Kidney (tissue), 14 donors: ENCODE measurements around the gene HILPDA. TPM values are rescaled to one million over a fixed set of nuclear protein-coding genes. Genes with fewer than 3 reads are reported as not detected.

Source experiments
- DNase-seq, 5 donors: peaks; one replicate each; pipeline ENCODE4 v3.0.0-alpha.2; 2013 to 2020
- FAIRE-seq: peaks from 2 replicates; lab custom pipeline; 2012; peaks lifted over from hg19 to GRCh38; lab: Jason Lieb, UNC
- H3K27ac ChIP-seq, 2 donors: one replicate each; pipeline ENCODE4 v1.7.0; 2013; ENCODE audit warnings: low read depth in 2 of 2, low read length in 2 of 2, inconsistent platforms in 1 of 2
- H3K27me3 ChIP-seq: one replicate; pipeline ENCODE4 v1.7.1; 2013; ENCODE audit warnings: low read length, inconsistent platforms; ENCODE audit not compliant: control insufficient read depth, insufficient read depth
- H3K36me3 ChIP-seq, 3 donors: one replicate each; pipeline versions ENCODE4 v1.7.0 to v1.7.1; 2013; ENCODE audit warnings: low read length in 3 of 3, control low read depth in 1 of 3, inconsistent platforms in 1 of 3; ENCODE audit not compliant: insufficient read depth in 3 of 3, control insufficient read depth in 2 of 3
- H3K4me1 ChIP-seq, 3 donors: one replicate each; pipeline versions ENCODE4 v1.7.0 to v1.7.1; 2013; ENCODE audit warnings: low read length in 3 of 3, inconsistent platforms in 1 of 3, low read depth in 1 of 3; ENCODE audit not compliant: control insufficient read depth in 2 of 3, insufficient read depth in 2 of 3
- H3K4me3 ChIP-seq, 3 donors: one replicate each; pipeline versions ENCODE4 v1.7.0 to v1.8.1; 2013; ENCODE audit warnings: low read length in 3 of 3, control low read depth in 1 of 3, inconsistent platforms in 1 of 3
- H3K9ac ChIP-seq, 3 donors: one replicate each; pipeline versions ENCODE4 v1.7.0 to v1.7.1; 2013; ENCODE audit warnings: low read length in 3 of 3, control low read depth in 1 of 3, inconsistent platforms in 1 of 3
- H3K9me3 ChIP-seq, 3 donors: one replicate each; pipeline versions ENCODE4 v1.7.0 to v1.7.1; 2013; ENCODE audit warnings: low read length in 3 of 3, control low read depth in 1 of 3, inconsistent platforms in 1 of 3; ENCODE audit not compliant: control insufficient read depth in 2 of 3, insufficient read depth in 1 of 3
- CTCF ChIP-seq: IDR thresholded peaks from 3 replicates; pipeline ENCODE4 v1.5.1; 2012; ENCODE audit warnings: mild to moderate bottlenecking, moderate library complexity, borderline replicate concordance; ENCODE audit not compliant: insufficient read depth; ENCODE audit errors: extremely low read depth
- intact Hi-C: fragments of 100-400 bp; cut with DNase I; formaldehyde crosslinking; loops from one replicate; pipeline ENCODE4 v1.11.1; 2022
- polyA plus RNA-seq: library from polyadenylated mRNA; stranded (reverse); fragments of 350-450 nt; fragmentation: Illumina TruSeq; extraction: RNeasy Lipid Tissue Mini Kit (QIAGEN cat#74804); gene quantifications from one replicate; pipeline ENCODE4 v1.2.3, GENCODE V29; 2014; ENCODE audit warnings: low read depth, low replicate concordance; ENCODE audit not compliant: insufficient read depth
- total RNA-seq: library from RNA; stranded (reverse); fragmentation: NEBNext Ultra II Directional; extraction: Animal tissue kit (Norgen Biotek cat#: 25700); gene quantifications from one replicate; pipeline ENCODE4 v1.2.1, GENCODE V29; 2021
- donor health status: control.
- donor health status: control.
- donor health status: control.
- donor health status: control.
- donor health status: control.
- donor health status: DM: yes; HTN: yes; CAD: no.
- donor health status: Normal renal cell carcinoma (clear cell type).

HILPDA gene
- total and polyA plus RNA-seq, 2 donors from 2014 or later, result 7.2 to 10.3 TPM

GRCh38 chr7:128407233-128407589 lies 48.5 kb upstream of the HILPDA start:
- H3K4me3 ChIP-seq, result no peak overlapping the region
- no peak overlapping the region for H3K27ac ChIP-seq
- DNase-seq (no peak), FAIRE-seq (no peak)
- H3K4me1 ChIP-seq, result peaks cover 0 to 29% (median 0%) of the 10 kb centered on the region in 3 donors
- no peak for TF ChIP-seq CTCF
- no peak overlapping the region for H3K9ac ChIP-seq
- no peaks in the 10 kb centered on the region for H3K27me3 ChIP-seq
- H3K9me3 ChIP-seq, result no peaks in the 10 kb centered on the region
- H3K36me3 ChIP-seq, result no peaks in the 10 kb centered on the region
- intact Hi-C loops, result no loop called here

GRCh38 chr7:128407751-128408708 lies 47.6 kb upstream of the HILPDA start:
- Histone ChIP-seq H3K36me3 (no peaks in the 10 kb centered on the region), H3K4me3 (no peak overlapping the region), H3K27me3 (no peaks in the 10 kb centered on the region), H3K27ac (peak overlapping the region in 1 of 2 donors; percentile 14), H3K9me3 (no peaks in the 10 kb centered on the region), H3K4me1 (peaks cover 0 to 29% (median 0%) of the 10 kb centered on the region in 3 donors), H3K9ac (no peak overlapping the region)
- peak in 2 of 5 donors; percentile 22 to 73 for DNase-seq
- no peak for FAIRE-seq
- intact Hi-C loops, result no loop called here
- no peak for TF ChIP-seq CTCF

- H3K9me3 ChIP-seq, result no peaks in the 10 kb centered on the region
- H3K4me1 ChIP-seq, result peaks cover 0 to 29% (median 0%) of the 10 kb centered on the region in 3 donors
- FAIRE-seq (no peak), DNase-seq (peak; percentile 18 to 77 (median 36))
- intact Hi-C loops, result no loop called here
- H3K9ac ChIP-seq, result peak overlapping the region; percentile 36 to 79 (median 66)
- H3K27me3 ChIP-seq, result no peaks in the 10 kb centered on the region
- peak overlapping the region; percentile 51 to 88 (median 66) for H3K4me3 ChIP-seq
- TF ChIP-seq CTCF, result no peak
- peak overlapping the region; percentile 51 to 76 for H3K27ac ChIP-seq
- no peaks in the 10 kb centered on the region for H3K36me3 ChIP-seq
These were observed 46.7 kb upstream of the HILPDA start for GRCh38 chr7:128408709-128409595.
